MM.1S (cell line): ENCODE results near the gene NRIP2.

Experiments used
- DNase-seq: peaks from one replicate; pipeline ENCODE4 v3.0.0-alpha.2; 2015
- H2AFZ ChIP-seq: fragments of 300-600 bp; sonication (generic); 2 replicates; pipeline ENCODE4 v1.6.0; 2016; ENCODE audit warnings: antibody characterized with exemption, low read length
- H3F3A ChIP-seq: fragments of 300-600 bp; sonication (generic); 2 replicates; pipeline ENCODE4 v1.6.1; 2016; ENCODE audit warnings: mild to moderate bottlenecking, antibody characterized with exemption, low read length, moderate library complexity, mixed read lengths; ENCODE audit not compliant: insufficient read depth
- H3K27ac ChIP-seq: fragments of 300-600 bp; sonication (generic); 2 replicates; pipeline ENCODE4 v1.5.1; 2016; ENCODE audit warnings: mild to moderate bottlenecking, low read length
- H3K27me3 ChIP-seq: fragments of 300-600 bp; sonication (generic); replicated peaks from 2 replicates; pipeline ENCODE4 v1.6.0; 2016; ENCODE audit warnings: low read length; ENCODE audit not compliant: insufficient read depth
- H3K36me3 ChIP-seq: fragments of 300-600 bp; sonication (generic); replicated peaks from 2 replicates; pipeline ENCODE4 v1.6.1; 2016; ENCODE audit warnings: mild to moderate bottlenecking, low read length, mixed read lengths; ENCODE audit not compliant: insufficient read depth
- H3K4me1 ChIP-seq: fragments of 300-600 bp; sonication (generic); 2 replicates; pipeline ENCODE4 v1.6.1; 2016; ENCODE audit warnings: low read length, mixed read lengths
- H3K4me2 ChIP-seq: fragments of 300-600 bp; sonication (generic); 2 replicates; pipeline ENCODE4 v1.6.0; 2016; ENCODE audit warnings: low read depth, low read length
- H3K4me3 ChIP-seq: fragments of 300-600 bp; sonication (generic); 2 replicates; pipeline ENCODE4 v1.5.1; 2016; ENCODE audit warnings: low read length, mixed read lengths
- H3K79me2 ChIP-seq: fragments of 300-600 bp; sonication (generic); 2 replicates; pipeline ENCODE4 v1.6.1; 2016; ENCODE audit warnings: mixed run types, low read length, mixed read lengths
- H3K9ac ChIP-seq: fragments of 300-600 bp; sonication (generic); 2 replicates; pipeline ENCODE4 v1.6.1; 2016; ENCODE audit warnings: low read length, mixed read lengths
- H3K9me2 ChIP-seq: fragments of 300-600 bp; sonication (generic); replicated peaks from 2 replicates; pipeline ENCODE4 v1.6.1; 2016; ENCODE audit warnings: mild to moderate bottlenecking, low read length, mixed read lengths; ENCODE audit not compliant: insufficient read depth
- H3K9me3 ChIP-seq: fragments of 300-600 bp; sonication (generic); replicated peaks from 2 replicates; pipeline ENCODE4 v1.6.1; 2016; ENCODE audit warnings: mild to moderate bottlenecking, low read length, mixed read lengths; ENCODE audit not compliant: insufficient read depth
- H4K20me1 ChIP-seq: fragments of 300-600 bp; sonication (generic); 2 replicates; pipeline ENCODE4 v1.6.1; 2016; ENCODE audit warnings: mild to moderate bottlenecking, low read length, moderate library complexity, mixed read lengths; ENCODE audit not compliant: insufficient read depth
- EZH2 ChIP-seq: fragments of 300-600 bp; sonication (generic); optimal IDR thresholded peaks from 2 replicates; pipeline ENCODE3; 2017; ENCODE audit warnings: low read depth, mild to moderate bottlenecking, antibody characterized with exemption, low read length, mixed read lengths
- EZH2phosphoT487 ChIP-seq: fragments of 300-600 bp; sonication (generic); IDR thresholded peaks from 2 replicates; pipeline ENCODE4 v1.6.1; 2018; ENCODE audit warnings: antibody characterized with exemption, low read length
- TF ChIP-seq, protein P1 (sequence below): fragments of 300-600 bp; sonication (generic); IDR thresholded peaks from 2 replicates; pipeline ENCODE4 v1.5.1; 2016; ENCODE audit warnings: antibody characterized with exemption, low read length, mixed read lengths

The NRIP2 gene

DNA sequence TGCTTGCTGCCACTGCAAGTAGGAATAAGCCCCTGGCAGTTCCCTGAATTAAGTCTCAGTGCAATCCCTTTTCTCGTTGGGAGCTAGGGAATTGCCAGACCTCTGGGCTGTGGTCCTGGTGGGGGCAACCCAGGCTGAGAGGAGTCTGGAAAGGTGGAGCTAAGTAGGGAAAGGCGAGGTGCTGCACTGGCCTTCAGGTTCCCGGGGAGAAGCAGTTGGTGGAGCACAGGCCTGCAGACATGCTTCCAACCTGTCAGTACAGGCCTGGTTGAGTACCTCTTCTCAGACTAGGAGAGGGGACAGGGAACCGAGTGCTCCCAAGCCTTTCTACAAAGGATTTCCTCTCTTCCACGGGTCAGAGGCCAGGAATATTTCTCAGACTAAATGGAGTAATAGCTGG, 1.5 kb downstream of the NRIP2 start:
- no peaks in the 10 kb centered on the region for H3K79me2 ChIP-seq
- H3K36me3 ChIP-seq = no peaks in the 10 kb centered on the region
- DNase-seq = no peak

DNA sequence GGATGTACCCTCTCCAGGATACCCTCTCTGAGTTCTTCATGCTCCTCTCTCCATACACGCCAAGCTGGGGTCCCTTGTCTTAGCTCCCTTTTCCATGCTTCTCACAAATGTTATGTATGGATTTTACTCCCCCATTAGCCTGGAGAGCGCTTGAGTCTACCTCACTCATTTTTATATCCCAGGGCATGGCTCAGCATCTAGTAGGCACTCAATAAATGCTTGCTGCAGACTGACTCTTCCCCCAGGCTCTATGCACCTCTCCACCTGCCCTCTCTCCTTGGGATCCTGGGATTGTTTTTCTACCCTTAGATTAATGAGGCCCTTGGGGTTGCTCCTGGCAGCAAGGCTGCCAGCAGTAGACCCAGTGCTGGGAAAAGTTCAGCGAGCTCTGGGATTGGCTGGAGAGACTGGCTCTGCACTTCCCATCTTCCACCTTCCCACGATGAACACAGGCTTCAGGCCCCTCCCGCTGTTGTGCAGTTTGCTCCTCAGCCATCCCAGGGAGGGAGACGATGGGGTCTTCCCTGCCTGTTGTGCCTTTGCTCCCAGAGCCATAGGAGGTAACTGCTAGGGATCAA, 2.2 kb downstream of the NRIP2 start:
- Histone ChIP-seq H3K9ac (no peak overlapping the region), H3K27ac (no peak overlapping the region), H3K9me3 (no peaks in the 10 kb centered on the region), H3K27me3 (no peaks in the 10 kb centered on the region), H3K4me1 (no peaks in the 10 kb centered on the region), H3K4me2 (no peak overlapping the region), H3K9me2 (no peaks in the 10 kb centered on the region), H3F3A (no peaks in the 10 kb centered on the region), H3K36me3 (no peaks in the 10 kb centered on the region; the same call in 1 of the 2 replicates), H3K4me3 (no peak overlapping the region), H4K20me1 (no peaks in the 10 kb centered on the region), H2AFZ (no peak overlapping the region), H3K79me2 (no peaks in the 10 kb centered on the region)
- no peak for DNase-seq
- TF ChIP-seq EZH2 = no peak
- TF ChIP-seq, protein P1, sequence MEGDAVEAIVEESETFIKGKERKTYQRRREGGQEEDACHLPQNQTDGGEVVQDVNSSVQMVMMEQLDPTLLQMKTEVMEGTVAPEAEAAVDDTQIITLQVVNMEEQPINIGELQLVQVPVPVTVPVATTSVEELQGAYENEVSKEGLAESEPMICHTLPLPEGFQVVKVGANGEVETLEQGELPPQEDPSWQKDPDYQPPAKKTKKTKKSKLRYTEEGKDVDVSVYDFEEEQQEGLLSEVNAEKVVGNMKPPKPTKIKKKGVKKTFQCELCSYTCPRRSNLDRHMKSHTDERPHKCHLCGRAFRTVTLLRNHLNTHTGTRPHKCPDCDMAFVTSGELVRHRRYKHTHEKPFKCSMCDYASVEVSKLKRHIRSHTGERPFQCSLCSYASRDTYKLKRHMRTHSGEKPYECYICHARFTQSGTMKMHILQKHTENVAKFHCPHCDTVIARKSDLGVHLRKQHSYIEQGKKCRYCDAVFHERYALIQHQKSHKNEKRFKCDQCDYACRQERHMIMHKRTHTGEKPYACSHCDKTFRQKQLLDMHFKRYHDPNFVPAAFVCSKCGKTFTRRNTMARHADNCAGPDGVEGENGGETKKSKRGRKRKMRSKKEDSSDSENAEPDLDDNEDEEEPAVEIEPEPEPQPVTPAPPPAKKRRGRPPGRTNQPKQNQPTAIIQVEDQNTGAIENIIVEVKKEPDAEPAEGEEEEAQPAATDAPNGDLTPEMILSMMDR = no peak

More for the DNA sequence above, 1.5 kb downstream of the NRIP2 start:
- H3K27me3 ChIP-seq = no peaks in the 10 kb centered on the region
- no peaks in the 10 kb centered on the region for H3F3A ChIP-seq
- no peak for TF ChIP-seq EZH2phosphoT487
- TF ChIP-seq EZH2 = no peak
- TF ChIP-seq, protein P1 = no peak
- no peaks in the 10 kb centered on the region for H3K4me1 ChIP-seq
- H3K27ac ChIP-seq = no peak overlapping the region
- H2AFZ ChIP-seq = no peak overlapping the region
- no peaks in the 10 kb centered on the region for H3K9me2 ChIP-seq
- H3K4me3 ChIP-seq = no peak overlapping the region
- no peak overlapping the region for H3K4me2 ChIP-seq
- no peak overlapping the region for H3K9ac ChIP-seq
- no peaks in the 10 kb centered on the region for H3K9me3 ChIP-seq
- no peaks in the 10 kb centered on the region for H4K20me1 ChIP-seq

DNA sequence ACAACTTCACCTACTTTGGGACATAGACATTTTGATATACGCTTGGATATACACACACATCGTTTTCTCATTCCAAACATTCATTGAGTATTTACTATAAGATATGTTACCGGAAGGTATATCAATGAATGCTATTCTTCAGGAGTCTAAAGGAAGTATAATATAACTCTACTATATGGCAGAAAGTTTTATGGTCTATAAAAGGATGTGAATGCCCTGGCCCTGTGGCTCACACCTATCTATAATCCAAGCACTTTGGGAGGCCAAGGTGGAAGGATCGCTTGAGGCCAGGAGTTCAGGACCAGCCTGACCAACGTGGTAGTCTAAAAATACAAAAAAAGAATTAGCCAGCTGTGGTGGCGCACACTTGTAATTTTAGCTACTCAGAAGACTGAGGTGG, 5.6 kb downstream of the NRIP2 start:
- Histone ChIP-seq H3K27me3 (no peaks in the 10 kb centered on the region), H3F3A (no peaks in the 10 kb centered on the region), H3K4me3 (no peak overlapping the region), H3K79me2 (no peaks in the 10 kb centered on the region), H3K9ac (no peak overlapping the region), H3K9me3 (no peaks in the 10 kb centered on the region), H2AFZ (no peak overlapping the region), H3K4me1 (no peaks in the 10 kb centered on the region), H4K20me1 (no peaks in the 10 kb centered on the region), H3K36me3 (peaks cover 3% of the 10 kb centered on the region; the same call in 1 of the 2 replicates), H3K27ac (no peak overlapping the region), H3K4me2 (no peak overlapping the region), H3K9me2 (no peaks in the 10 kb centered on the region)
- TF ChIP-seq EZH2phosphoT487 (no peak), EZH2 (no peak)
- TF ChIP-seq, protein P1 = no peak
- DNase-seq = no peak
